ENCODE results near the gene NRTN. TPM values are rescaled to one million over a fixed set of nuclear protein-coding genes. Genes with fewer than 3 reads are reported as not detected.

The NRTN gene
- total RNA-seq, 1 donor from 2014 or later: 23.6 TPM

- DNase-seq (ENCODE audit: low spot score): no peak
- intact Hi-C loops (cut with DNase I): loop anchor here (2.0 kb wide), 1 partner anchor 18 kb away; no protein-coding TSS in a partner anchor
These were observed 2.0 kb downstream of the NRTN start for GRCh38 chr19:5806905-5807304.

GRCh38 chr19:5808120-5808816, 3.4 kb downstream of the NRTN start:
- intact Hi-C loops (cut with DNase I): no loop called here
- DNase-seq (ENCODE audit: low spot score): no peak

GRCh38 chr19:5809053-5809452, 4.2 kb downstream of the NRTN start:
- intact Hi-C loops (cut with DNase I): no loop called here
- no peak for DNase-seq (ENCODE audit: low spot score)

- DNase-seq (ENCODE audit: low spot score): no peak
- intact Hi-C loops (cut with DNase I): no loop called here
These were observed 4.6 kb downstream of the NRTN start for GRCh38 chr19:5809469-5809868.

- no peak for DNase-seq (ENCODE audit: low spot score)
- intact Hi-C loops (cut with DNase I): no loop called here
These were observed 6.2 kb downstream of the NRTN start for GRCh38 chr19:5811117-5811516.

- intact Hi-C loops (cut with DNase I): no loop called here
- DNase-seq (ENCODE audit: low spot score): no peak
These were observed 9.4 kb downstream of the NRTN start for GRCh38 chr19:5814123-5814851.

- DNase-seq (ENCODE audit: low spot score): no peak
- intact Hi-C loops (cut with DNase I): no loop called here
These were observed 10.0 kb downstream of the NRTN start for GRCh38 chr19:5814852-5815246.

GRCh38 chr19:5817218-5817617, 12.4 kb downstream of the NRTN start:
- no peak for DNase-seq (ENCODE audit: low spot score)
- intact Hi-C loops (cut with DNase I): no loop called here

GRCh38 chr19:5818594-5818993, 13.7 kb downstream of the NRTN start:
- no peak for DNase-seq (ENCODE audit: low spot score)
- intact Hi-C loops (cut with DNase I): no loop called here

- intact Hi-C loops (cut with DNase I): no loop called here
- DNase-seq (ENCODE audit: low spot score): no peak
These were observed 15.9 kb downstream of the NRTN start for GRCh38 chr19:5820785-5821184.

GRCh38 chr19:5821521-5822180, 16.8 kb downstream of the NRTN start:
- intact Hi-C loops (cut with DNase I): no loop called here
- no peak for DNase-seq (ENCODE audit: low spot score)

GRCh38 chr19:5822181-5822844, 17.4 kb downstream of the NRTN start:
- no peak for DNase-seq (ENCODE audit: low spot score)
- intact Hi-C loops (cut with DNase I): no loop called here

- intact Hi-C loops (cut with DNase I): loop anchor here (2.0 kb wide), 1 partner anchor 17 kb away; no protein-coding TSS in a partner anchor
- DNase-seq (ENCODE audit: low spot score): no peak
These were observed 18.9 kb downstream of the NRTN start for GRCh38 chr19:5823579-5824281.

- intact Hi-C loops (cut with DNase I): loop anchor here (2.0 to 5.0 kb wide), 3 partner anchors 18 to 133 kb away; no protein-coding TSS in a partner anchor
- DNase-seq (ENCODE audit: low spot score): no peak
These were observed 19.9 kb downstream of the NRTN start for GRCh38 chr19:5824751-5825150.

- intact Hi-C loops (cut with DNase I): loop anchor here (2.0 to 5.0 kb wide), 3 partner anchors 18 to 132 kb away; no protein-coding TSS in a partner anchor
- DNase-seq (ENCODE audit: low spot score): no peak
These were observed 20.3 kb downstream of the NRTN start for GRCh38 chr19:5825178-5825577.

- no peak for DNase-seq (ENCODE audit: low spot score)
- intact Hi-C loops (cut with DNase I): loop anchor here (5.0 kb wide), 2 partner anchors 66 to 131 kb away; no protein-coding TSS in a partner anchor
These were observed 21.9 kb downstream of the NRTN start for GRCh38 chr19:5826531-5827341.

- DNase-seq (ENCODE audit: low spot score): no peak
- intact Hi-C loops (cut with DNase I): loop anchor here (5.0 kb wide), 2 partner anchors 65 to 130 kb away; no protein-coding TSS in a partner anchor
These were observed 22.5 kb downstream of the NRTN start for GRCh38 chr19:5827342-5827890.

All from cardiac septum (tissue), 1 donor.